ENCODE measurements around the gene FLAD1. TPM values are rescaled to one million over a fixed set of nuclear protein-coding genes. Genes with fewer than 3 reads are reported as not detected.

Gene FLAD1
- total RNA-seq, 1 donor from 2014 or later: 69.0 TPM

- H3K27me3 Mint-ChIP-seq: no peaks in the 10 kb centered on the region
- H3K4me1 Mint-ChIP-seq: peaks cover 71% of the 10 kb centered on the region
- H3K27ac Mint-ChIP-seq: no peak overlapping the region
- no peak for ATAC-seq (ENCODE audit: low read depth)
- no peaks in the 10 kb centered on the region for H3K9me3 Mint-ChIP-seq
- intact Hi-C loops (cut with micrococcal nuclease): loop anchor here (5.0 kb wide), 1 partner anchor 402 kb away; the partner anchor contains the start of gene UBE2Q1
- peaks cover 33% of the 10 kb centered on the region for H3K36me3 Mint-ChIP-seq (ENCODE audit: low read depth)
- H3K4me3 Mint-ChIP-seq: no peak overlapping the region
- TF ChIP-seq CTCF (IDR thresholded peaks at IDR 0.05): no peak
- DNase-seq: no peak
- CTCF ChIA-PET: interaction anchor here (0.8 to 1.1 kb wide), 2 partner anchors 58 to 92 kb away, joined by 3 to 5 read pairs; partner anchors contain the start of gene ADAM15
- POLR2A ChIA-PET: interaction anchor here (0.5 to 3.0 kb wide), 3 partner anchors 14 to 70 kb away, joined by 3 to 53 read pairs (median 21); partner anchors contain the start of genes CKS1B, PMVK and SHC1
Measured at GRCh38 chr1:154958681-154959425, 24.3 kb upstream of the FLAD1 start.

GRCh38 chr1:154959426-154959780, 23.7 kb upstream of the FLAD1 start:
- ChIA-PET POLR2A (interaction anchor here (0.6 to 3.0 kb wide), 3 partner anchors 13 to 102 kb away, joined by 8 to 53 read pairs (median 21); partner anchors contain the start of genes CKS1B, PMVK and SHC1), CTCF (interaction anchor here (0.8 kb wide), 1 partner anchor 92 kb away, joined by 3 read pairs; the partner anchor contains the start of gene ADAM15)

GRCh38 chr1:154960446-154961136, 22.6 kb upstream of the FLAD1 start:
- ChIA-PET CTCF (interaction anchor here (0.9 to 3.2 kb wide), 12 partner anchors 8 to 124 kb away, joined by 3 to 26 read pairs (median 4); partner anchors contain the start of genes ADAM15, FLAD1, LENEP and PMVK), POLR2A (interaction anchor here (0.6 to 3.0 kb wide), 13 partner anchors 8 to 124 kb away, joined by 3 to 53 read pairs (median 10); partner anchors contain the start of genes CKS1B, FLAD1, PMVK and SHC1)
- Mint-ChIP-seq H3K36me3 (ENCODE audit: low read depth) (peaks cover 50% of the 10 kb centered on the region), H3K27me3 (no peaks in the 10 kb centered on the region), H3K9me3 (no peaks in the 10 kb centered on the region), H3K4me1 (peaks cover 55% of the 10 kb centered on the region), H3K4me3 (peak overlapping the region; percentile 87), H3K27ac (peak overlapping the region; percentile 86)
- no peak for TF ChIP-seq CTCF (IDR thresholded peaks at IDR 0.05)
- intact Hi-C loops (cut with micrococcal nuclease): loop anchor here (1.0 to 2.0 kb wide), 5 partner anchors 14 to 101 kb away; partner anchors contain the start of genes ADAM15 and CKS1B
- ATAC-seq (ENCODE audit: low read depth) (no peak), DNase-seq (no peak)

More at GRCh38 chr1:154959426-154959780, 23.7 kb upstream of the FLAD1 start:
- DNase-seq (no peak), ATAC-seq (ENCODE audit: low read depth) (no peak)
- Mint-ChIP-seq H3K27me3 (no peaks in the 10 kb centered on the region), H3K36me3 (ENCODE audit: low read depth) (peaks cover 38% of the 10 kb centered on the region), H3K27ac (no peak overlapping the region), H3K9me3 (no peaks in the 10 kb centered on the region), H3K4me3 (peak overlapping the region; percentile 11), H3K4me1 (peaks cover 67% of the 10 kb centered on the region)
- intact Hi-C loops (cut with micrococcal nuclease): loop anchor here (5.0 kb wide), 1 partner anchor 402 kb away; the partner anchor contains the start of gene UBE2Q1
- no peak for TF ChIP-seq CTCF (IDR thresholded peaks at IDR 0.05)

GRCh38 chr1:154961207-154962155, 21.7 kb upstream of the FLAD1 start, which contains the start of gene PYGO2:
PYGO2 (minus strand) TSS chr1:154961782; CDS start chr1:154961576, 206 bp downstream.
- no peaks in the 10 kb centered on the region for H3K27me3 Mint-ChIP-seq
- intact Hi-C loops (cut with micrococcal nuclease): loop anchor here (1.0 to 2.0 kb wide), 6 partner anchors 13 to 100 kb away; partner anchors contain the start of genes ADAM15 and CKS1B
- H3K36me3 Mint-ChIP-seq (ENCODE audit: low read depth): peaks cover 52% of the 10 kb centered on the region
- ATAC-seq (ENCODE audit: low read depth) (peak; percentile 88), DNase-seq (peak; percentile 85)
- POLR2A ChIA-PET: interaction anchor here (0.5 to 3.0 kb wide), 14 partner anchors 9 to 602 kb away, joined by 3 to 53 read pairs (median 9); partner anchors contain the start of genes CKS1B, FLAD1, PMVK and SHC1
- peaks cover 47% of the 10 kb centered on the region for H3K4me1 Mint-ChIP-seq
- H3K4me3 Mint-ChIP-seq: peak within 1 kb of the TSS; percentile 87
- no peak for TF ChIP-seq CTCF (IDR thresholded peaks at IDR 0.05)
- no peaks in the 10 kb centered on the region for H3K9me3 Mint-ChIP-seq
- peak within 1 kb of the TSS; percentile 86 for H3K27ac Mint-ChIP-seq
- CTCF ChIA-PET: interaction anchor here (0.9 to 3.2 kb wide), 16 partner anchors 9 to 123 kb away, joined by 3 to 26 read pairs (median 4); partner anchors contain the start of genes ADAM15, CKS1B, FLAD1 and LENEP

Measured in activated B cell treated with CpG ODN at 0.5 μM for 24 hours (primary cell).